Activated CD4-positive, CD25-positive, alpha-beta regulatory T cell treated with anti-CD3 and anti-CD28 coated beads, Interleukin-2, amount 50 U/mL, for 16 hours (primary cell): ENCODE measurements around the gene GNMT.

Experiments used
- DNase-seq: peaks from one replicate; pipeline ENCODE4 v3.0.0-alpha.2; 2020; ENCODE audit warnings: low read depth, low spot score

Gene GNMT

DNA sequence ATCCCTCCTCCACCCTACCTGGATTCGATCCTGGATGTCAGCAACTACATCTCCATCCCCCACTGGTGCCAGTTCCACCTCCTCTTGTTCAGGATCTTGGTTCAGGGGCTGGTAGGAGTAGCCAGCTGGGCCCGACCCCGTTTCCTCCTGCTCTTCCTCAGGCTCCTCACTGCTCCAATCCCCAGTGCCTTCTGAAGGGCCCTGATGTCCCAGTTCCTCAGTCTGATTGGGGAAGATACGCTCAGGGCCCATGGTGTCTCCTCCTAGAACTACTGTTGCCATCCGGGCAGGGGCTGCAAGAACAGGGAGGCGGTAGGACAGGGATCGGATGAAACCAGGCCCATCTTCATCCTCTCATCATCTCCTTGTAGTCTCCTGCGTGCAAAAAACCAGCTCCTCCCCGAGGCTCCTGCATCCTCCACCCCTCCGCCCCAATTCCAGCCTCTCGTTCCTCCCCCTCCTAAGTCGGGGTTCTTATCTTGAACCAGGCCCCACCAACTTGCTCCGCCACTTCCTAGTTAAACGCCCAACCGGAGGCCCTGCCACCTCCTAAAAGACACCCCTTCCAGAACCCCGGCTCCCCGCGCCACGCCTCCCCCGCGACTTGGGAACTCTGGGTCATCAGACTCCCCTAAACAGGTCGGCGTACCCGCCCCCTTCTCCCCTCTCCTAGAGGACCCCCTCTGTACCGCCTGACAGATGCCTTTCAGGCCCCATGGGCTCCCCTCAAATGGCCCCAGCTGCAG lies 52.7 kb downstream of the GNMT start:
- no peak for DNase-seq
